VCaP (cell line): Measurements from ENCODE around the gene ZBTB20.

Experiments used
- H3K27ac ChIP-seq: fragments of 450-650 bp; 2 replicates; pipeline ENCODE4 v1.5.1; 2017
- CTCF ChIP-seq: fragments of 450-650 bp; conservative IDR thresholded peaks from 2 replicates; pipeline ENCODE4 v1.5.1; 2017; ENCODE audit warnings: mild to moderate bottlenecking, moderate library complexity

The ZBTB20 gene

DNA sequence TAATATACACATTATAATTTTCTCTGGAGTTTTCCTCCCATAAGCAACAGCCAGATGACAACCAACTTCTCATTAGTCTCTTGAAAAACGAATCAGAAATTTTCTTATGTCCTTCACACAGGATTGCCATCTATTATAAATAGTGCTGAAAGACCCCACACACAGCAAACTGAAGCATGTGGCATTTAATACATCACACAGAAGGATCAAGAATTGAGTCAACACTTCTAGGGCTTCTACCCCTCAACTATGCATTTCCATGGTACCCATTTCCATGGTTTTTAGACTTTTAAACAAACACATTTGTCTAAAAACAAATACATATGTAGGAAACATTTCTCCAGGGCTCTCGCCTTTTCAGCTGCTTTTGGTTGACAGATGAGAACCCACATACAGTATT lies 282.1 kb downstream of the ZBTB20 start:
- no peak for TF ChIP-seq CTCF
- H3K27ac ChIP-seq: no peak overlapping the region

GRCh38 chr3:114863848-114864247 lies 283.2 kb downstream of the ZBTB20 start:
- peak overlapping the region; percentile 1; the same call in 1 of the 2 replicates for H3K27ac ChIP-seq

DNA sequence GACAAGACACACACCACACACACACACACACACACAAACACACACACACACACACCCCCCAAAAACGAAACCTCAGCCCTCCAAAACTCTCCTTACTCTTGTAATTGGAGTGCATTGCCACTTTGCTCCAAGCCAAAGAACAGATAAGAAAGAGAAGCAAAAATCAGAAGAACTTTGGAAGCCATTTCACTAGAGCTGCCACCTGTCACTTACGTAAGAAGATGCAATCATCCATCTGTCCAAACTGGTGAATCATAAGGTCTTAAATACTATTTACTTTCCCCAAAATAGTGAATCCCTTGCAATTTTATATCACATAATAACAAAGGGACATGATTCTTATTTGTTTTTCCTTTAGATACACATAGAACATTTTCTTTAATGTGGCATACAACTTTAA lies 285.4 kb downstream of the ZBTB20 start:
- TF ChIP-seq CTCF: no peak
- H3K27ac ChIP-seq: no peak overlapping the region

More at GRCh38 chr3:114863848-114864247, 283.2 kb downstream of the ZBTB20 start:
- peak; percentile 33; the same call in 1 of the 2 replicates for TF ChIP-seq CTCF

GRCh38 chr3:114860531-114860930 lies 286.6 kb downstream of the ZBTB20 start:
- no peak for TF ChIP-seq CTCF
- no peak overlapping the region for H3K27ac ChIP-seq

GRCh38 chr3:114858329-114858728 lies 288.8 kb downstream of the ZBTB20 start:
- no peak for TF ChIP-seq CTCF
- no peak overlapping the region for H3K27ac ChIP-seq

GRCh38 chr3:114857299-114857701 lies 289.8 kb downstream of the ZBTB20 start:
- no peak overlapping the region for H3K27ac ChIP-seq
- TF ChIP-seq CTCF: no peak

GRCh38 chr3:114856835-114857234 lies 290.3 kb downstream of the ZBTB20 start:
- H3K27ac ChIP-seq: no peak overlapping the region
- no peak for TF ChIP-seq CTCF

- no peak for TF ChIP-seq CTCF
- H3K27ac ChIP-seq: no peak overlapping the region
These were observed 291.2 kb downstream of the ZBTB20 start for GRCh38 chr3:114855839-114856238.
